ENCODE measurements around the gene TBCC. TPM values are rescaled to one million over a fixed set of nuclear protein-coding genes. Genes with fewer than 3 reads are reported as not detected.

Gene TBCC
- total and polyA plus RNA-seq, 2 of the 8 experiments (the other 6 are each of a cell fraction or from before 2014, with no cell fraction given): 22.7 to 25.5 TPM

DNA sequence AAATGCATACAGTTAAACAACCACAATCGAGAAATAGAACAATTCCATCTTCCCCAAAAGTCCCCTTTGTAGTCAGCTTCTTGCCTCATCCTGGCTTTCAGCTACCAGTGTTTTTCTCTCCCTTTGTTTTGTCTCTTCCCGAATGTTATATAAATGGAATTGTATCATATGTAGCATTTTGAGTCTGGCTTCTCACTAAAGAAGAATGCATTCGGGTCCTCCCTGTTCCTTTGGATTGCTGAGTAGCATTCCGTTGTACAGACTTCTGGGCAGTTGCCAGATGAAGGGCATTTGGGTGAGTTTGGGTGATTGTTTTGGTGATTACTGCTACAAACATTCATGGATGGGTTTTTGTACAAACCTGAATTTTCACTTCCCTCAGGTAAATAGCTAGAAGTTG, 51.3 kb downstream of the TBCC start:
- H3K14ac ChIP-seq (ENCODE audit: insufficient read length): no peak overlapping the region
- H3K79me2 ChIP-seq (ENCODE audit: control insufficient read depth in 1 of 2, insufficient read depth in 2 of 2, low read length in 2 of 2): no peaks in the 10 kb centered on the region
- H3K4me2 ChIP-seq (ENCODE audit: insufficient read depth in 1 of 2, low read depth in 2 of 2, low read length in 2 of 2): no peak overlapping the region
- H3K23me2 ChIP-seq (ENCODE audit: low read depth, low read length): no peaks in the 10 kb centered on the region
- H3K79me1 ChIP-seq (ENCODE audit: low read depth, low read length): no peaks in the 10 kb centered on the region
- ChIA-PET POLR2A (ENCODE audit: partially characterized antibody) (interaction anchor here (1.5 kb wide), 1 partner anchor 196 kb away, joined by 4 read pairs; a partner anchor contains a TSS), CTCF (ENCODE audit: partially characterized antibody) (interaction anchor here (0.6 to 1.5 kb wide), 6 partner anchors 10 to 147 kb away, joined by 3 to 5 read pairs (median 4); no protein-coding TSS in a partner anchor)
- H3K9ac ChIP-seq (replicated peaks in 1 of 4; ENCODE audit: extremely low read depth in 1 of 4, low read depth in 3 of 4, low read length in 3 of 4): no peak overlapping the region
- no peak overlapping the region for H2BK120ac ChIP-seq (replicated peaks; ENCODE audit: low read depth, low read length)
- no peak overlapping the region for H2BK5ac ChIP-seq (ENCODE audit: low read depth, low read length)
- no peak overlapping the region for H3K18ac ChIP-seq (ENCODE audit: extremely low read depth, low read length)
- no peak overlapping the region for H4K5ac ChIP-seq (ENCODE audit: insufficient read length, low read depth, low read length)
- H3K23ac ChIP-seq (ENCODE audit: insufficient read length): no peak overlapping the region
- H2AFZ ChIP-seq (ENCODE audit: low read length): no peak overlapping the region
- H3K4me3 ChIP-seq (ENCODE audit: extremely low read depth in 1 of 4, insufficient read depth in 2 of 4, low read depth in 3 of 4, low read length in 4 of 4): no peak overlapping the region
- no peak for FAIRE-seq
- DNase-seq (ENCODE audit: low read depth in 1 of 2, low spot score in 2 of 2): no peak
- no peak overlapping the region for H3K4ac ChIP-seq (replicated peaks; ENCODE audit: insufficient read length, low read depth, low read length)
- no peaks in the 10 kb centered on the region for H3K9me3 ChIP-seq (ENCODE audit: insufficient read depth in 2 of 2, low read depth in 1 of 2, low read length in 1 of 2)
- H3K27me3 ChIP-seq (replicated peaks in 1 of 4; ENCODE audit: control insufficient read depth in 3 of 4, extremely low read depth in 1 of 4, insufficient read depth in 3 of 4, low read length in 3 of 4): no peaks in the 10 kb centered on the region
- no peak overlapping the region for H2BK12ac ChIP-seq (ENCODE audit: low read depth, low read length)
- H2AK5ac ChIP-seq (ENCODE audit: low read depth, low read length): no peak overlapping the region
- no peak overlapping the region for H3K56ac ChIP-seq (replicated peaks; ENCODE audit: insufficient read length, low read depth, low read length)
- H4K20me1 ChIP-seq (replicated peaks in 1 of 2; ENCODE audit: control insufficient read depth in 1 of 2, insufficient read depth in 2 of 2, low read length in 2 of 2): no peaks in the 10 kb centered on the region
- peaks cover 2 to 34% (median 13%) of the 10 kb centered on the region in 4 experiments; a peak in 7 of 8 replicates for H3K36me3 ChIP-seq (ENCODE audit: control insufficient read depth in 2 of 4, insufficient read depth in 4 of 4, low read length in 3 of 4)
- no peak overlapping the region for H4K8ac ChIP-seq (ENCODE audit: extremely low read depth, insufficient read depth, low read length)
- H3K4me1 ChIP-seq (replicated peaks in 1 of 4; ENCODE audit: control insufficient read depth in 3 of 4, insufficient read depth in 4 of 4, low read length in 3 of 4): no peaks in the 10 kb centered on the region
- no peak overlapping the region for H4K91ac ChIP-seq (replicated peaks; ENCODE audit: insufficient read length, low read length)
- 88% methylated on average over 4 of the region's 4 CpGs; no CpG with 5 or more reads in 1 of the 2 experiments for WGBS, 2 experiments (ENCODE audit: extremely low coverage in 1 of 2, insufficient coverage in 1 of 2, insufficient read length in 1 of 2, insufficient replicate concordance in 2 of 2, low coverage in 1 of 2, low lambda C conversion rate in 2 of 2, missing lambda C conversion rate in 1 of 2)
- no peak overlapping the region for H3K27ac ChIP-seq (ENCODE audit: low read depth, low read length)
- H2BK15ac ChIP-seq (ENCODE audit: low read length): no peak overlapping the region
- H2BK20ac ChIP-seq (ENCODE audit: low read length): no peak overlapping the region
- TF ChIP-seq CREB1 (IDR thresholded peaks at IDR 0.05) (no peak), YY1 (IDR thresholded peaks at IDR 0.05; ENCODE audit: low read depth, low read length) (no peak), RNF2 (IDR thresholded peaks at IDR 0.05; ENCODE audit: borderline replicate concordance, low read depth, low read length, missing control alignments, poor library complexity, severe bottlenecking) (no peak), TAF7 (optimal IDR thresholded peaks at IDR 0.05; ENCODE audit: borderline replicate concordance, low read depth, low read length) (no peak), SIRT6 (IDR thresholded peaks at IDR 0.05; ENCODE audit: low read length) (no peak), SP1 (IDR thresholded peaks at IDR 0.05; ENCODE audit: low read depth, low read length) (no peak), SUZ12 (IDR thresholded peaks at IDR 0.05; ENCODE audit: low read length) (no peak), CBX8 (IDR thresholded peaks at IDR 0.05; ENCODE audit: borderline replicate concordance, low read depth, low read length) (no peak), ASH2L (IDR thresholded peaks at IDR 0.05; ENCODE audit: low read length) (no peak), NANOG (IDR thresholded peaks at IDR 0.05; ENCODE audit: insufficient read depth, low read depth, low read length, poor library complexity, severe bottlenecking) (no peak), CBX5 (IDR thresholded peaks at IDR 0.05; ENCODE audit: low read depth, low read length) (no peak), CHD2 (IDR thresholded peaks at IDR 0.05; ENCODE audit: low read length) (no peak), JUND (IDR thresholded peaks at IDR 0.05; ENCODE audit: low read length) (no peak), RXRA (IDR thresholded peaks at IDR 0.05; ENCODE audit: insufficient read depth, low read depth, low read length) (no peak)
- TF ChIP-seq, protein P1, sequence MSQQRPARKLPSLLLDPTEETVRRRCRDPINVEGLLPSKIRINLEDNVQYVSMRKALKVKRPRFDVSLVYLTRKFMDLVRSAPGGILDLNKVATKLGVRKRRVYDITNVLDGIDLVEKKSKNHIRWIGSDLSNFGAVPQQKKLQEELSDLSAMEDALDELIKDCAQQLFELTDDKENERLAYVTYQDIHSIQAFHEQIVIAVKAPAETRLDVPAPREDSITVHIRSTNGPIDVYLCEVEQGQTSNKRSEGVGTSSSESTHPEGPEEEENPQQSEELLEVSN (IDR thresholded peaks at IDR 0.05): no peak
